ENCODE data around the gene OASL. TPM values are rescaled to one million over a fixed set of nuclear protein-coding genes. Genes with fewer than 3 reads are reported as not detected.
A peak's percentile ranks its signal among the peaks of the same experiment; 100 is the strongest.

The OASL gene
- polyA plus RNA-seq, 4 donors: 0.56 to 3.0 (median 2.0) TPM

DNA sequence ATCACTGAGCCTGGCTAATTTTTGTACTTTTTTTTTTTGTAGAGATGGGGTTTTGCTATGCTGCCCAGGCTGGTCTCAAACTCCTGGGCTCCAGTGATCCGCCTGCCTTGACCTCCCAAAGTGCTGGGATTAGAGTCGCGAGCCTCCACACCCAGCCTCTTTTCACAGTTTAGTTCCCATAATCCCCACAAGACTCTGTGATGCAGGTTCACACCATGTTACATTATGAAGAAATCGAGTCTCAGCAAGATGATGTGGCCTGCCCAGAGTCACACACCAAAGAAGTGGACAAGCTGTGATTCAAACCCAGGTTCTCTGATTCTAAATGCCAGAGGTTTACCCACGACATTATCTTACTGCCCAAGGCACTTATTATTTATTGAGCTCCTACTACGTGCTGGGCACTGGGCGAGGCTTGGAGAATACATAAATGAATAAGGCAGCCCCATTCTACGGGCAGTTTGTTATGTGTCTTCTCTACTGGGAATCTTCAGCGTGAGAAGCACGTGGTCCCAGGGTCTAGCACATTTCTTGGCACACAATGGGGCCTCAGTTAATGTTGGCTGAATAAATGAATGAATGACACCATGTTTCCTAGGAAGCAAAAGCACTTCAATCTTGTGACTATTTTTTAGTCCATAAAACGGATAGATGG lies 23.5 kb upstream of the OASL start:
- Histone ChIP-seq H3K27ac (ENCODE audit: low read depth in 1 of 3, low read length in 2 of 3) (no peak overlapping the region), H3K36me3 (ENCODE audit: control insufficient read depth in 3 of 3, insufficient read depth in 2 of 3, low read depth in 1 of 3, low read length in 3 of 3) (no peaks in the 10 kb centered on the region), H3K27me3 (ENCODE audit: control insufficient read depth in 3 of 3, insufficient read depth in 3 of 3, low read length in 3 of 3) (peaks cover 0 to 1% (median 0%) of the 10 kb centered on the region in 3 donors), H3K4me1 (ENCODE audit: control insufficient read depth in 3 of 3, insufficient read depth in 2 of 3, low read depth in 1 of 3, low read length in 2 of 3) (peaks cover 0 to 4% (median 0%) of the 10 kb centered on the region in 3 donors), H3K4me3 (ENCODE audit: low read depth in 1 of 3, low read length in 3 of 3) (no peak overlapping the region), H3K9me3 (ENCODE audit: control insufficient read depth in 2 of 2, insufficient read depth in 1 of 2, low read depth in 1 of 2, low read length in 1 of 2) (no peaks in the 10 kb centered on the region)
- no peak for DNase-seq
- no peak for FAIRE-seq
- WGBS, 3 donors: 86 to 91% (median 89%) methylated on average over 11 of the region's 11 CpGs

GRCh38 chr12:121061831-121062230 lies 22.8 kb upstream of the OASL start:
- FAIRE-seq (no peak), DNase-seq (no peak)
- 47 to 50% (median 48%) methylated on average over 2 of the region's 2 CpGs for WGBS, 3 donors
- Histone ChIP-seq H3K4me1 (ENCODE audit: control insufficient read depth in 3 of 3, insufficient read depth in 2 of 3, low read depth in 1 of 3, low read length in 2 of 3) (peaks cover 0 to 4% (median 0%) of the 10 kb centered on the region in 3 donors), H3K9me3 (ENCODE audit: control insufficient read depth in 2 of 2, insufficient read depth in 1 of 2, low read depth in 1 of 2, low read length in 1 of 2) (no peaks in the 10 kb centered on the region), H3K27ac (ENCODE audit: low read depth in 1 of 3, low read length in 2 of 3) (no peak overlapping the region), H3K4me3 (ENCODE audit: low read depth in 1 of 3, low read length in 3 of 3) (no peak overlapping the region), H3K27me3 (ENCODE audit: control insufficient read depth in 3 of 3, insufficient read depth in 3 of 3, low read length in 3 of 3) (peaks cover 0 to 2% (median 0%) of the 10 kb centered on the region in 3 donors), H3K36me3 (ENCODE audit: control insufficient read depth in 3 of 3, insufficient read depth in 2 of 3, low read depth in 1 of 3, low read length in 3 of 3) (no peaks in the 10 kb centered on the region)

- no peak for FAIRE-seq
- 47 to 54% (median 52%) methylated on average over 16 of the region's 16 CpGs for WGBS, 3 donors
- peak overlapping the region; percentile 49 to 94 (median 91) for H3K27ac ChIP-seq (ENCODE audit: low read depth in 1 of 3, low read length in 2 of 3)
Observed at GRCh38 chr12:121060149-121061001, 21.3 kb upstream of the OASL start.

GRCh38 chr12:121059031-121059898 lies 20.2 kb upstream of the OASL start:
- Histone ChIP-seq H3K36me3 (ENCODE audit: control insufficient read depth in 3 of 3, insufficient read depth in 2 of 3, low read depth in 1 of 3, low read length in 3 of 3) (no peaks in the 10 kb centered on the region), H3K4me1 (ENCODE audit: control insufficient read depth in 3 of 3, insufficient read depth in 2 of 3, low read depth in 1 of 3, low read length in 2 of 3) (peaks cover 0 to 4% (median 0%) of the 10 kb centered on the region in 3 donors), H3K27ac (ENCODE audit: low read depth in 1 of 3, low read length in 2 of 3) (peak overlapping the region in 1 of 3 donors; percentile 19), H3K9me3 (ENCODE audit: control insufficient read depth in 2 of 2, insufficient read depth in 1 of 2, low read depth in 1 of 2, low read length in 1 of 2) (no peaks in the 10 kb centered on the region), H3K27me3 (ENCODE audit: control insufficient read depth in 3 of 3, insufficient read depth in 3 of 3, low read length in 3 of 3) (peaks cover 0 to 2% (median 0%) of the 10 kb centered on the region in 3 donors), H3K4me3 (ENCODE audit: low read depth in 1 of 3, low read length in 3 of 3) (no peak overlapping the region)
- no peak for DNase-seq
- FAIRE-seq: no peak
- 75 to 81% (median 78%) methylated on average over 10 of the region's 10 CpGs for WGBS, 3 donors

More at GRCh38 chr12:121060149-121061001, 21.3 kb upstream of the OASL start:
- Histone ChIP-seq H3K4me3 (ENCODE audit: low read depth in 1 of 3, low read length in 3 of 3) (peak overlapping the region in 2 of 3 donors; percentile 27 to 44), H3K4me1 (ENCODE audit: control insufficient read depth in 3 of 3, insufficient read depth in 2 of 3, low read depth in 1 of 3, low read length in 2 of 3) (peaks cover 0 to 4% (median 0%) of the 10 kb centered on the region in 3 donors), H3K9me3 (ENCODE audit: control insufficient read depth in 2 of 2, insufficient read depth in 1 of 2, low read depth in 1 of 2, low read length in 1 of 2) (no peaks in the 10 kb centered on the region), H3K36me3 (ENCODE audit: control insufficient read depth in 3 of 3, insufficient read depth in 2 of 3, low read depth in 1 of 3, low read length in 3 of 3) (no peaks in the 10 kb centered on the region), H3K27me3 (ENCODE audit: control insufficient read depth in 3 of 3, insufficient read depth in 3 of 3, low read length in 3 of 3) (peaks cover 0 to 2% (median 0%) of the 10 kb centered on the region in 3 donors)
- DNase-seq: peak; percentile 60 to 71

DNA sequence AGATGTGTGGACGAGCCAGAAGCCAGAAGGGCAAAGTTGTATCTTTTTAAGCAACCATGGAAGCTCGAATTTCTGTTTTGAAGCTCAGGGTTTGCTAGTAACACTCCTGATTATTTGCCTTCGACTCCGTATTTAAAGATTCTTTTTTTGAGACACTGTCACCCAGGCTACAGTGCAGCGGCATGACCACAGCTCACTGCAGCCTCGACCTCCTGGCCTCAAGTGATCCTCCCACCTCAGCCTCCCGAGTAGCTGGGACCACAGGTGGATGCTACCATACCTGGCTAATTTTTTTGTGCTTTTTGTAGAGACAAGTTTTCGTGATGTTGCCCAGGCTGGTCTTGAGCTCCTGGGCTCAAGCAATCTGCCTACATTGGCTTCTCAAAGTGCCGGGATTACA lies 18.7 kb upstream of the OASL start:
- Histone ChIP-seq H3K4me3 (ENCODE audit: low read depth in 1 of 3, low read length in 3 of 3) (no peak overlapping the region), H3K9me3 (ENCODE audit: control insufficient read depth in 2 of 2, insufficient read depth in 1 of 2, low read depth in 1 of 2, low read length in 1 of 2) (no peaks in the 10 kb centered on the region), H3K36me3 (ENCODE audit: control insufficient read depth in 3 of 3, insufficient read depth in 2 of 3, low read depth in 1 of 3, low read length in 3 of 3) (no peaks in the 10 kb centered on the region), H3K27ac (ENCODE audit: low read depth in 1 of 3, low read length in 2 of 3) (no peak overlapping the region), H3K4me1 (ENCODE audit: control insufficient read depth in 3 of 3, insufficient read depth in 2 of 3, low read depth in 1 of 3, low read length in 2 of 3) (peaks cover 0 to 4% (median 0%) of the 10 kb centered on the region in 3 donors), H3K27me3 (ENCODE audit: control insufficient read depth in 3 of 3, insufficient read depth in 3 of 3, low read length in 3 of 3) (peaks cover 0 to 2% (median 0%) of the 10 kb centered on the region in 3 donors)
- WGBS, 3 donors: 68 to 77% (median 75%) methylated on average over 9 of the region's 9 CpGs
- DNase-seq: no peak
- no peak for FAIRE-seq

GRCh38 chr12:121053706-121054105 lies 14.7 kb upstream of the OASL start:
- no peak for DNase-seq
- 90 to 93% (median 92%) methylated on average over 11 of the region's 11 CpGs for WGBS, 3 donors
- no peaks in the 10 kb centered on the region for H3K36me3 ChIP-seq (ENCODE audit: control insufficient read depth in 3 of 3, insufficient read depth in 2 of 3, low read depth in 1 of 3, low read length in 3 of 3)
- H3K27ac ChIP-seq (ENCODE audit: low read depth in 1 of 3, low read length in 2 of 3): no peak overlapping the region
- peaks cover 0 to 5% (median 0%) of the 10 kb centered on the region in 3 donors for H3K27me3 ChIP-seq (ENCODE audit: control insufficient read depth in 3 of 3, insufficient read depth in 3 of 3, low read length in 3 of 3)
- H3K9me3 ChIP-seq (ENCODE audit: control insufficient read depth in 2 of 2, insufficient read depth in 1 of 2, low read depth in 1 of 2, low read length in 1 of 2): no peaks in the 10 kb centered on the region
- FAIRE-seq: no peak
- H3K4me1 ChIP-seq (ENCODE audit: control insufficient read depth in 3 of 3, insufficient read depth in 2 of 3, low read depth in 1 of 3, low read length in 2 of 3): no peaks in the 10 kb centered on the region
- no peak overlapping the region for H3K4me3 ChIP-seq (ENCODE audit: low read depth in 1 of 3, low read length in 3 of 3)

GRCh38 chr12:121050725-121051124 lies 11.7 kb upstream of the OASL start:
- Histone ChIP-seq H3K27ac (ENCODE audit: low read depth in 1 of 3, low read length in 2 of 3) (no peak overlapping the region), H3K4me3 (ENCODE audit: low read depth in 1 of 3, low read length in 3 of 3) (no peak overlapping the region), H3K9me3 (ENCODE audit: control insufficient read depth in 2 of 2, insufficient read depth in 1 of 2, low read depth in 1 of 2, low read length in 1 of 2) (no peaks in the 10 kb centered on the region), H3K27me3 (ENCODE audit: control insufficient read depth in 3 of 3, insufficient read depth in 3 of 3, low read length in 3 of 3) (peaks cover 0 to 3% (median 0%) of the 10 kb centered on the region in 3 donors), H3K4me1 (ENCODE audit: control insufficient read depth in 3 of 3, insufficient read depth in 2 of 3, low read depth in 1 of 3, low read length in 2 of 3) (no peaks in the 10 kb centered on the region), H3K36me3 (ENCODE audit: control insufficient read depth in 3 of 3, insufficient read depth in 2 of 3, low read depth in 1 of 3, low read length in 3 of 3) (no peaks in the 10 kb centered on the region)
- WGBS, 3 donors: 63 to 76% (median 70%) methylated on average over 2 of the region's 2 CpGs
- DNase-seq (no peak), FAIRE-seq (no peak)

GRCh38 chr12:121048442-121048841 lies 9.4 kb upstream of the OASL start:
- H3K36me3 ChIP-seq (ENCODE audit: control insufficient read depth in 3 of 3, insufficient read depth in 2 of 3, low read depth in 1 of 3, low read length in 3 of 3): no peaks in the 10 kb centered on the region
- FAIRE-seq (no peak), DNase-seq (peak in 1 of 2 donors; percentile 14)
- no peaks in the 10 kb centered on the region for H3K4me1 ChIP-seq (ENCODE audit: control insufficient read depth in 3 of 3, insufficient read depth in 2 of 3, low read depth in 1 of 3, low read length in 2 of 3)
- H3K27ac ChIP-seq (ENCODE audit: low read depth in 1 of 3, low read length in 2 of 3): no peak overlapping the region
- 37 to 68% (median 55%) methylated on average over 7 of the region's 7 CpGs for WGBS, 3 donors
- no peak overlapping the region for H3K4me3 ChIP-seq (ENCODE audit: low read depth in 1 of 3, low read length in 3 of 3)
- no peaks in the 10 kb centered on the region for H3K9me3 ChIP-seq (ENCODE audit: control insufficient read depth in 2 of 2, insufficient read depth in 1 of 2, low read depth in 1 of 2, low read length in 1 of 2)
- H3K27me3 ChIP-seq (ENCODE audit: control insufficient read depth in 3 of 3, insufficient read depth in 3 of 3, low read length in 3 of 3): peaks cover 0 to 3% (median 0%) of the 10 kb centered on the region in 3 donors

All from small intestine (tissue), 7 donors.